Thyroid gland (tissue), 4 donors: ENCODE measurements around the gene ADCY9. TPM values are rescaled to one million over a fixed set of nuclear protein-coding genes. Genes with fewer than 3 reads are reported as not detected.
"Not testable (repeated sequence)": the region's sequence is repeated elsewhere in the genome, so short reads cannot be mapped to it uniquely, and the experiment has no call there.

Experiments
- DNase-seq, 2 donors: peaks; one replicate each; pipeline ENCODE4 v3.0.0-alpha.2; 2019
- H3K27ac ChIP-seq, 3 donors: fragments of 200-600 bp; sonication (generic); 1 replicate in 2 of 3; 2 replicates in 1 of 3; pipeline ENCODE4 v1.5.1; 2016 to 2019; ENCODE audit warnings: mild to moderate bottlenecking in 1 of 3, moderate library complexity in 1 of 3
- H3K27me3 ChIP-seq: fragments of 200-600 bp; sonication (generic); one replicate; pipeline ENCODE4 v1.5.1; 2019
- H3K36me3 ChIP-seq, 2 donors: fragments of 200-600 bp; sonication (generic); one replicate each; pipeline ENCODE4 v1.5.1; 2016 to 2019
- H3K4me1 ChIP-seq, 2 donors: fragments of 200-600 bp; sonication (generic); one replicate each; pipeline ENCODE4 v1.5.1; 2017 to 2019
- H3K4me3 ChIP-seq, 3 donors: fragments of 200-600 bp; sonication (generic); replicated peaks in 1 of 3; 1 replicate in 2 of 3; 2 replicates in 1 of 3; pipeline ENCODE4 v1.5.1; 2016; ENCODE audit warnings: mild to moderate bottlenecking in 1 of 3
- H3K9me3 ChIP-seq: fragments of 200-600 bp; sonication (generic); one replicate; pipeline ENCODE4 v1.5.1; 2017
- CTCF ChIP-seq, 6 experiments: fragments of 200-600 bp in 3 of 6; fragments of 450-650 bp in 3 of 6; sonication (generic) in 3 of 6; IDR thresholded peaks; one replicate each; pipeline ENCODE4 v1.5.1; 2016 to 2019; ENCODE audit warnings: antibody characterized with exemption in 6 of 6, mild to moderate bottlenecking in 2 of 6, inconsistent platforms in 1 of 6, moderate library complexity in 1 of 6
- POLR2A ChIP-seq, 2 donors: fragments of 450-650 bp; IDR thresholded peaks; one replicate each; pipeline ENCODE4 v1.6.1; 2017; ENCODE audit warnings: antibody characterized with exemption in 2 of 2, mild to moderate bottlenecking in 2 of 2, moderate library complexity in 1 of 2
- WGBS, 2 donors: methylation state at CpG; one replicate each; pipeline ENCODE4 v1.1.5; 2017; 5-methylcytosine and 5-hydroxymethylcytosine counted together
- intact Hi-C: fragments of 100-400 bp; cut with DNase I; formaldehyde crosslinking; loops from one replicate; pipeline ENCODE4 v1.15.1; 2023
- total RNA-seq, 4 donors: library from RNA; depleted of rRNA; stranded (reverse); fragments of >200 nt; gene quantifications; one replicate each; pipeline ENCODE4 v1.2.3, GENCODE V29; 2016

Gene ADCY9
- total RNA-seq, 4 donors from 2014 or later, result 61.4 to 123 (median 94.1) TPM

GRCh38 chr16:3949287-3949686 is 167.0 kb downstream of the ADCY9 start:
- Histone ChIP-seq H3K4me1 (peaks cover 64 to 65% of the 10 kb centered on the region in 2 donors), H3K9me3 (no peaks in the 10 kb centered on the region), H3K27me3 (no peaks in the 10 kb centered on the region), H3K27ac (peak overlapping the region; percentile 96 to 99 (median 99)), H3K36me3 (no peaks in the 10 kb centered on the region), H3K4me3 (no peak overlapping the region)
- peak; percentile 42 to 53 for DNase-seq
- TF ChIP-seq CTCF (IDR thresholded peaks at IDR 0.05) (no peak), POLR2A (IDR thresholded peaks at IDR 0.05) (no peak)
- WGBS, 2 donors, result 39 to 48% methylated on average over 12 to 14 of the region's 14 CpGs
- intact Hi-C loops, result no loop called here

- TF ChIP-seq CTCF (IDR thresholded peaks at IDR 0.05) (no peak), POLR2A (IDR thresholded peaks at IDR 0.05) (no peak)
Observed at GRCh38 chr16:3948378-3948995, 167.8 kb downstream of the ADCY9 start.

GRCh38 chr16:3946604-3947180 is 169.6 kb downstream of the ADCY9 start:
- H3K4me1 ChIP-seq, result peaks cover 39 to 41% of the 10 kb centered on the region in 2 donors
- H3K27ac ChIP-seq, result peak overlapping the region; percentile 24 to 93 (median 92)
- DNase-seq, result no peak
- H3K4me3 ChIP-seq, result no peak overlapping the region
- no peak for TF ChIP-seq POLR2A (IDR thresholded peaks at IDR 0.05)
- TF ChIP-seq CTCF (IDR thresholded peaks at IDR 0.05), result no peak
- H3K9me3 ChIP-seq, result no peaks in the 10 kb centered on the region
- intact Hi-C loops, result no loop called here
- H3K27me3 ChIP-seq, result no peaks in the 10 kb centered on the region
- no peaks in the 10 kb centered on the region for H3K36me3 ChIP-seq
- 80 to 82% methylated on average over 12 to 13 of the region's 20 CpGs for WGBS, 2 donors

More at GRCh38 chr16:3948378-3948995, 167.8 kb downstream of the ADCY9 start:
- H3K4me3 ChIP-seq, result no peak overlapping the region
- H3K27me3 ChIP-seq, result no peaks in the 10 kb centered on the region
- no peaks in the 10 kb centered on the region for H3K36me3 ChIP-seq
- peaks cover 56 to 57% of the 10 kb centered on the region in 2 donors for H3K4me1 ChIP-seq
- peak overlapping the region in 1 of 3 donors; percentile 99 for H3K27ac ChIP-seq
- DNase-seq, result no peak
- intact Hi-C loops, result no loop called here
- WGBS, 2 donors, result 96 to 97% methylated on average over 17 of the region's 17 CpGs
- no peaks in the 10 kb centered on the region for H3K9me3 ChIP-seq

GRCh38 chr16:3945751-3946603 is 170.3 kb downstream of the ADCY9 start:
- H3K27ac ChIP-seq, result peak overlapping the region; percentile 92 to 94 (median 93)
- H3K36me3 ChIP-seq, result no peaks in the 10 kb centered on the region
- H3K4me1 ChIP-seq, result peaks cover 32 to 34% of the 10 kb centered on the region in 2 donors
- H3K4me3 ChIP-seq, result no peak overlapping the region
- no peaks in the 10 kb centered on the region for H3K9me3 ChIP-seq
- peak; percentile 97 for DNase-seq
- intact Hi-C loops, result no loop called here
- TF ChIP-seq POLR2A (IDR thresholded peaks at IDR 0.05) (peak in 1 of 2 donors; percentile 39), CTCF (IDR thresholded peaks at IDR 0.05) (no peak)
- 24 to 31% methylated on average over 11 of the region's 11 CpGs for WGBS, 2 donors
- no peaks in the 10 kb centered on the region for H3K27me3 ChIP-seq

GRCh38 chr16:3944457-3944856 is 171.8 kb downstream of the ADCY9 start:
- H3K27ac ChIP-seq, H3K9me3 ChIP-seq, H3K27me3 ChIP-seq, DNase-seq, H3K36me3 ChIP-seq, H3K4me3 ChIP-seq, intact Hi-C loops: not testable (repeated sequence)
- whole genome bisulfite sequencing, 2 donors, result 89 to 95% methylated on average over 2 of the region's 2 CpGs
- H3K4me1 ChIP-seq, result peaks cover 20 to 22% of the 10 kb centered on the region in 2 donors

GRCh38 chr16:3942146-3942545 is 174.1 kb downstream of the ADCY9 start:
- H3K36me3 ChIP-seq, H3K4me3 ChIP-seq, H3K27me3 ChIP-seq, H3K27ac ChIP-seq, intact Hi-C loops, DNase-seq, H3K9me3 ChIP-seq: not testable (repeated sequence)
- WGBS, 2 donors, result 97 to 99% methylated on average over 4 of the region's 4 CpGs
- peaks cover 32% of the 10 kb centered on the region in 2 donors for H3K4me1 ChIP-seq
